HG03565 (cell line): ENCODE data around the gene IKZF4.
"Not testable (repeated sequence)": the region's sequence is repeated elsewhere in the genome, so short reads cannot be mapped to it uniquely, and the experiment has no call there.

ENCODE experiments used
- ATAC-seq: cut with Tn5 transposase; IDR thresholded peaks from one replicate; pipeline ENCODE4 v1.9.1; 2021; ENCODE audit warnings: mild to moderate bottlenecking, moderate library complexity; ENCODE audit not compliant: unreplicated experiment

The IKZF4 gene

GRCh38 chr12:56020423-56021184, at the start of gene IKZF4:
Gene IKZF4 (plus strand): TSS chr12:56021043. CDS start chr12:56021494, 451 bp downstream.
- ATAC-seq: no peak

- ATAC-seq: no peak
Measured at GRCh38 chr12:55972042-55972441, 48.8 kb upstream of the IKZF4 start.

GRCh38 chr12:55972456-55972855, 48.4 kb upstream of the IKZF4 start:
- ATAC-seq: no peak

GRCh38 chr12:55972911-55973598, 47.8 kb upstream of the IKZF4 start:
- no peak for ATAC-seq

GRCh38 chr12:55973599-55974307, 47.1 kb upstream of the IKZF4 start, which contains the start of gene RAB5B:
Gene RAB5B (plus strand): TSS chr12:55974078. CDS start chr12:55986961, 12,883 bp downstream.
- ATAC-seq: peak; percentile 83

- ATAC-seq: no peak
Measured at GRCh38 chr12:55974308-55974730, 46.5 kb upstream of the IKZF4 start.

GRCh38 chr12:55978393-55978792, 42.5 kb upstream of the IKZF4 start:
- no peak for ATAC-seq

- no peak for ATAC-seq
Measured at GRCh38 chr12:55979069-55979468, 41.8 kb upstream of the IKZF4 start.

- ATAC-seq: not testable (repeated sequence)
Measured at GRCh38 chr12:55981882-55982281, 39.0 kb upstream of the IKZF4 start.

GRCh38 chr12:55982319-55982936, 38.4 kb upstream of the IKZF4 start:
- peak; percentile 85 for ATAC-seq

GRCh38 chr12:55983232-55983842, 37.5 kb upstream of the IKZF4 start:
- no peak for ATAC-seq

GRCh38 chr12:55984861-55985260, 36.0 kb upstream of the IKZF4 start:
- ATAC-seq: no peak

- ATAC-seq: no peak
Measured at GRCh38 chr12:55985341-55985740, 35.5 kb upstream of the IKZF4 start.

GRCh38 chr12:55985976-55986375, 34.9 kb upstream of the IKZF4 start:
- not testable (repeated sequence) for ATAC-seq

- ATAC-seq: no peak
Measured at GRCh38 chr12:55991110-55991509, 29.7 kb upstream of the IKZF4 start.

GRCh38 chr12:55993230-55993853, 27.5 kb upstream of the IKZF4 start:
- no peak for ATAC-seq

GRCh38 chr12:55995366-55995765, 25.5 kb upstream of the IKZF4 start:
- no peak for ATAC-seq

GRCh38 chr12:55996201-55996714, 24.6 kb upstream of the IKZF4 start:
- no peak for ATAC-seq

GRCh38 chr12:55996715-55997534, 23.9 kb upstream of the IKZF4 start, which contains the start of gene SUOX:
Gene SUOX (plus strand): TSS chr12:55997276. CDS start chr12:56002222, 4,946 bp downstream.
- peak; percentile 97 for ATAC-seq
